Neural progenitor cell (in vitro differentiated cells): Measurements from ENCODE around the gene RARRES2.

Experiments used
- CTCF ChIP-seq: fragments of 200-600 bp; sonication (generic); IDR thresholded peaks from 2 replicates; pipeline ENCODE4 v1.5.1; 2017; ENCODE audit warnings: antibody characterized with exemption, mild to moderate bottlenecking
- EZH2 ChIP-seq: fragments of 200-600 bp; sonication (generic); IDR thresholded peaks from 2 replicates; pipeline ENCODE4 v1.6.1; 2017; ENCODE audit warnings: antibody characterized with exemption, mild to moderate bottlenecking, moderate library complexity
- EZH2phosphoT487 ChIP-seq: fragments of 200-600 bp; sonication (generic); IDR thresholded peaks from 2 replicates; pipeline ENCODE4 v1.6.1; 2017; ENCODE audit warnings: antibody characterized with exemption

GRCh38 chr7:150389532-150389816 is 48.0 kb upstream of the RARRES2 start:
- TF ChIP-seq CTCF (no peak), EZH2 (no peak), EZH2phosphoT487 (no peak)
